Panc1 (cell line): Measurements from ENCODE around the gene CCDC85A. TPM values are rescaled to one million over a fixed set of nuclear protein-coding genes. Genes with fewer than 3 reads are reported as not detected.

ENCODE experiments used
- ATAC-seq: fragments of 200-7000 bp; cut with Tn5 transposase; 2 replicates; pipeline ENCODE4 v1.9.1; 2020; ENCODE audit warnings: mild to moderate bottlenecking, moderate library complexity
- BruUV-seq: library from RNA; stranded (reverse); fragments of 400-500 nt; replicated peaks from 2 replicates; lab custom pipeline; 2021; lab: Mats Ljungman, UMichigan
- CTCF ChIA-PET: fragments of 300-600 bp; sonication (Branson Sonifier 250); formaldehyde crosslinking; loops from one replicate; lab custom pipeline; 2022; ENCODE audit warnings: antibody characterized with exemption; lab: Charles Lee
- POLR2A ChIA-PET: fragments of 300-600 bp; sonication (Branson Sonifier 250); formaldehyde crosslinking; loops from one replicate; lab custom pipeline; 2022; ENCODE audit warnings: antibody characterized with exemption; lab: Charles Lee
- DNase-seq: peaks from one replicate; pipeline ENCODE4 v3.0.0-alpha.2; 2010; ENCODE audit warnings: low read depth, low spot score
- H3K27ac ChIP-seq: 2 replicates; pipeline ENCODE4 v1.5.1; 2011; ENCODE audit warnings: mild to moderate bottlenecking, low read length, inconsistent platforms
- H3K27me3 ChIP-seq: fragments of 200-500 bp; sonication (Bioruptor generic); 2 replicates; pipeline ENCODE4 v1.6.0; 2014; ENCODE audit warnings: low read length, inconsistent platforms; ENCODE audit not compliant: control insufficient read depth, insufficient read depth
- H3K36me3 ChIP-seq: fragments of 200-500 bp; sonication (Bioruptor generic); 2 replicates; pipeline ENCODE4 v1.5.1; 2014; ENCODE audit warnings: inconsistent platforms, mild to moderate bottlenecking, low read length, moderate library complexity; ENCODE audit not compliant: control insufficient read depth, insufficient read depth
- H3K4me1 ChIP-seq: 2 replicates; pipeline ENCODE4 v1.5.1; 2011; ENCODE audit warnings: inconsistent platforms, mild to moderate bottlenecking, low read length, moderate library complexity; ENCODE audit not compliant: control insufficient read depth, insufficient read depth
- H3K4me3 ChIP-seq, 2 experiments: 2 replicates each; pipeline ENCODE4 v1.5.1; 2011 to 2012; ENCODE audit warnings: low read depth in 2 of 2, low read length in 2 of 2, mild to moderate bottlenecking in 2 of 2, inconsistent platforms in 1 of 2, moderate library complexity in 1 of 2
- H3K9me3 ChIP-seq: fragments of 200-500 bp; sonication (Bioruptor generic); 2 replicates; pipeline ENCODE4 v1.5.1; 2014; ENCODE audit warnings: low read depth, mild to moderate bottlenecking, inconsistent platforms, low read length, moderate library complexity; ENCODE audit not compliant: control insufficient read depth, insufficient read depth
- POLR2AphosphoS5 ChIP-seq: IDR thresholded peaks from 2 replicates; pipeline ENCODE4 v1.6.1; 2012; ENCODE audit warnings: mild to moderate bottlenecking, low read depth, low read length, moderate library complexity
- SIN3A ChIP-seq: IDR thresholded peaks from 2 replicates; pipeline ENCODE4 v1.6.1; 2012; ENCODE audit warnings: low read depth, mild to moderate bottlenecking, low read length, moderate library complexity, borderline replicate concordance; ENCODE audit not compliant: insufficient read depth
- TCF7L2 ChIP-seq: IDR thresholded peaks from 2 replicates; pipeline ENCODE4 v1.6.1; 2011; ENCODE audit warnings: mild to moderate bottlenecking, low read depth, low read length, inconsistent platforms
- in situ Hi-C: cut with HindIII; loops from 2 replicates; pipeline ENCODE4 v1.10.0; 2016; ENCODE audit warnings: low sequenced_read_pairs, low pct_unique_long_range_greater_than_20kb
- intact Hi-C: fragments of 100-400 bp; cut with micrococcal nuclease; formaldehyde crosslinking; loops from one replicate; pipeline ENCODE4 v1.10.0; 2022; ENCODE audit not compliant: unreplicated experiment
- total RNA-seq: library from RNA; stranded (reverse); gene quantifications from one replicate; pipeline ENCODE4 v1.2.1, GENCODE V29; 2021; ENCODE audit not compliant: unreplicated experiment
- TF ChIP-seq, protein P1 (sequence below), 2 experiments: IDR thresholded peaks; 2 replicates each; pipeline ENCODE4 v1.6.1; 2011 to 2012; ENCODE audit warnings: low read depth in 2 of 2, control low read depth in 1 of 2, low read length in 1 of 2, mild to moderate bottlenecking in 1 of 2, moderate library complexity in 1 of 2; ENCODE audit not compliant: insufficient read depth in 1 of 2
- TF ChIP-seq, protein P2 (sequence below): fragments of 450-650 bp; IDR thresholded peaks from 2 replicates; pipeline ENCODE4 v1.5.1; 2017; ENCODE audit warnings: mild to moderate bottlenecking

Gene CCDC85A
- total RNA-seq, 1 experiment from 2014 or later: 0.05 TPM

DNA sequence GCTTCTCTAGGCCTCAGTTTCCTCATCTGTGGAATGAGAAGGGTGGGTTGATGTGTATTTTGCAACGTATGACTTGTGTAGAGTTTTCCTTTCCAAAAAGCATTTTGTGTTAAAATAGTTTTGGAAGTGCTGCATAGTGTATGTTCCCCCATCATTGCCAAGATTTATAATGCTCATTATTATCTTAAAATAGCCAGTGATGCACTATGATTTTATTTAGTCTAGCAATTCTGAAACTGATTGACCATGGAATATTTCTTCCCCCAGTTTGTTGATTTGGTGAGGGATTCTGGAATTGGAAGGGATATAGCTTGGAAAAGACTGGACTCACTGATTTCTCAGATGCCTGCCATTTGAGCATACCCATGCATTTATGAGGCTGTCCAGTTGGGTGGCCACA, 130.6 kb downstream of the CCDC85A start:
- Histone ChIP-seq H3K4me1 (no peaks in the 10 kb centered on the region), H3K4me3 (no peak overlapping the region), H3K27me3 (no peaks in the 10 kb centered on the region), H3K27ac (no peak overlapping the region), H3K36me3 (no peaks in the 10 kb centered on the region), H3K9me3 (no peaks in the 10 kb centered on the region)
- ATAC-seq (no peak), DNase-seq (no peak)
- ChIA-PET CTCF (no interaction called here), POLR2A (no interaction called here)
- TF ChIP-seq POLR2AphosphoS5 (no peak), TCF7L2 (no peak), SIN3A (no peak)
- TF ChIP-seq, protein P1, sequence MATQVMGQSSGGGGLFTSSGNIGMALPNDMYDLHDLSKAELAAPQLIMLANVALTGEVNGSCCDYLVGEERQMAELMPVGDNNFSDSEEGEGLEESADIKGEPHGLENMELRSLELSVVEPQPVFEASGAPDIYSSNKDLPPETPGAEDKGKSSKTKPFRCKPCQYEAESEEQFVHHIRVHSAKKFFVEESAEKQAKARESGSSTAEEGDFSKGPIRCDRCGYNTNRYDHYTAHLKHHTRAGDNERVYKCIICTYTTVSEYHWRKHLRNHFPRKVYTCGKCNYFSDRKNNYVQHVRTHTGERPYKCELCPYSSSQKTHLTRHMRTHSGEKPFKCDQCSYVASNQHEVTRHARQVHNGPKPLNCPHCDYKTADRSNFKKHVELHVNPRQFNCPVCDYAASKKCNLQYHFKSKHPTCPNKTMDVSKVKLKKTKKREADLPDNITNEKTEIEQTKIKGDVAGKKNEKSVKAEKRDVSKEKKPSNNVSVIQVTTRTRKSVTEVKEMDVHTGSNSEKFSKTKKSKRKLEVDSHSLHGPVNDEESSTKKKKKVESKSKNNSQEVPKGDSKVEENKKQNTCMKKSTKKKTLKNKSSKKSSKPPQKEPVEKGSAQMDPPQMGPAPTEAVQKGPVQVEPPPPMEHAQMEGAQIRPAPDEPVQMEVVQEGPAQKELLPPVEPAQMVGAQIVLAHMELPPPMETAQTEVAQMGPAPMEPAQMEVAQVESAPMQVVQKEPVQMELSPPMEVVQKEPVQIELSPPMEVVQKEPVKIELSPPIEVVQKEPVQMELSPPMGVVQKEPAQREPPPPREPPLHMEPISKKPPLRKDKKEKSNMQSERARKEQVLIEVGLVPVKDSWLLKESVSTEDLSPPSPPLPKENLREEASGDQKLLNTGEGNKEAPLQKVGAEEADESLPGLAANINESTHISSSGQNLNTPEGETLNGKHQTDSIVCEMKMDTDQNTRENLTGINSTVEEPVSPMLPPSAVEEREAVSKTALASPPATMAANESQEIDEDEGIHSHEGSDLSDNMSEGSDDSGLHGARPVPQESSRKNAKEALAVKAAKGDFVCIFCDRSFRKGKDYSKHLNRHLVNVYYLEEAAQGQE (IDR thresholded peaks at IDR 0.05; ENCODE audit: insufficient read depth in 1 of 2, low read depth in 2 of 2, low read length in 1 of 2): no peak
- TF ChIP-seq, protein P2, sequence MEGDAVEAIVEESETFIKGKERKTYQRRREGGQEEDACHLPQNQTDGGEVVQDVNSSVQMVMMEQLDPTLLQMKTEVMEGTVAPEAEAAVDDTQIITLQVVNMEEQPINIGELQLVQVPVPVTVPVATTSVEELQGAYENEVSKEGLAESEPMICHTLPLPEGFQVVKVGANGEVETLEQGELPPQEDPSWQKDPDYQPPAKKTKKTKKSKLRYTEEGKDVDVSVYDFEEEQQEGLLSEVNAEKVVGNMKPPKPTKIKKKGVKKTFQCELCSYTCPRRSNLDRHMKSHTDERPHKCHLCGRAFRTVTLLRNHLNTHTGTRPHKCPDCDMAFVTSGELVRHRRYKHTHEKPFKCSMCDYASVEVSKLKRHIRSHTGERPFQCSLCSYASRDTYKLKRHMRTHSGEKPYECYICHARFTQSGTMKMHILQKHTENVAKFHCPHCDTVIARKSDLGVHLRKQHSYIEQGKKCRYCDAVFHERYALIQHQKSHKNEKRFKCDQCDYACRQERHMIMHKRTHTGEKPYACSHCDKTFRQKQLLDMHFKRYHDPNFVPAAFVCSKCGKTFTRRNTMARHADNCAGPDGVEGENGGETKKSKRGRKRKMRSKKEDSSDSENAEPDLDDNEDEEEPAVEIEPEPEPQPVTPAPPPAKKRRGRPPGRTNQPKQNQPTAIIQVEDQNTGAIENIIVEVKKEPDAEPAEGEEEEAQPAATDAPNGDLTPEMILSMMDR: no peak
- intact Hi-C loops: no loop called here
- in situ Hi-C loops: no loop called here
- no TSS peak for BruUV-seq

DNA sequence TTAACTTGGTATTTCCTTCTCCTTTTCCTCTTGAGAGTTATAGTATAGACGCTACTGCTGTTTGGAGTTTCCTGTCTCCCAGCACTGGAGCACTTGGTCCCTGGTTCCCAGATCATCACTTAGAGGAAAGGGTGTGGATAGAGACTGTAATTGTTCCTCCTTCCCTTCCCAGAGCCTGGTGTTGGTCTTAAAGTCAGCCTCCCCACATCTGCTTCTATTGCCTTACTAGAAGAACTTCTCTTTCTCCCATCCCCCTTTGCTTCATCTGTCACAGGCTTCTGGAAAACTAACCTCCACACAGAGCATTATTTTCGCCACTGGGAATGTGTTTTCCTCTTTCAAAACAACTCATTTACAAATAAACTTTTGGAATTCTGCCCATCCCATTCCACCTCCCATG, 131.0 kb downstream of the CCDC85A start:
- in situ Hi-C loops: no loop called here
- intact Hi-C loops: no loop called here
- ATAC-seq (no peak), DNase-seq (no peak)
- no peaks in the 10 kb centered on the region for H3K27me3 ChIP-seq
- H3K4me3 ChIP-seq: no peak overlapping the region
- H3K4me1 ChIP-seq: no peaks in the 10 kb centered on the region
- no TSS peak for BruUV-seq
- no peak for TF ChIP-seq SIN3A
- no peak for TF ChIP-seq POLR2AphosphoS5
- TF ChIP-seq TCF7L2: no peak
- TF ChIP-seq, protein P1 (IDR thresholded peaks at IDR 0.05; ENCODE audit: insufficient read depth in 1 of 2, low read depth in 2 of 2, low read length in 1 of 2): no peak
- TF ChIP-seq, protein P2: no peak
- H3K36me3 ChIP-seq: no peaks in the 10 kb centered on the region
- no peak overlapping the region for H3K27ac ChIP-seq
- CTCF ChIA-PET: no interaction called here
- H3K9me3 ChIP-seq: no peaks in the 10 kb centered on the region
- POLR2A ChIA-PET: no interaction called here
